ENCODE results near the gene CCBE1.

Gene CCBE1

GRCh38 chr18:59455728-59456276 is 241.4 kb downstream of the CCBE1 start:
- Histone ChIP-seq H3K36me3 (ENCODE audit: insufficient read depth, insufficient read length, low read length) (no peaks in the 10 kb centered on the region), H3K27me3 (ENCODE audit: insufficient read depth, insufficient read length) (no peaks in the 10 kb centered on the region), H3K4me3 (ENCODE audit: insufficient read length, low read depth) (no peak overlapping the region), H3K4me1 (ENCODE audit: insufficient read depth, insufficient read length) (no peaks in the 10 kb centered on the region), H3K9ac (ENCODE audit: insufficient read length, low read depth) (no peak overlapping the region), H3K9me3 (ENCODE audit: insufficient read depth, low read length) (no peaks in the 10 kb centered on the region)
- DNase-seq (ENCODE audit: low read depth, low spot score): no peak
- TF ChIP-seq YY1 (IDR thresholded peaks at IDR 0.05; ENCODE audit: insufficient read depth, insufficient read length) (no peak), ZNF274 (IDR thresholded peaks at IDR 0.05; ENCODE audit: low read depth, low read length) (no peak), SUZ12 (IDR thresholded peaks at IDR 0.05; ENCODE audit: extremely low read depth, insufficient read depth, insufficient read length) (no peak)

DNA sequence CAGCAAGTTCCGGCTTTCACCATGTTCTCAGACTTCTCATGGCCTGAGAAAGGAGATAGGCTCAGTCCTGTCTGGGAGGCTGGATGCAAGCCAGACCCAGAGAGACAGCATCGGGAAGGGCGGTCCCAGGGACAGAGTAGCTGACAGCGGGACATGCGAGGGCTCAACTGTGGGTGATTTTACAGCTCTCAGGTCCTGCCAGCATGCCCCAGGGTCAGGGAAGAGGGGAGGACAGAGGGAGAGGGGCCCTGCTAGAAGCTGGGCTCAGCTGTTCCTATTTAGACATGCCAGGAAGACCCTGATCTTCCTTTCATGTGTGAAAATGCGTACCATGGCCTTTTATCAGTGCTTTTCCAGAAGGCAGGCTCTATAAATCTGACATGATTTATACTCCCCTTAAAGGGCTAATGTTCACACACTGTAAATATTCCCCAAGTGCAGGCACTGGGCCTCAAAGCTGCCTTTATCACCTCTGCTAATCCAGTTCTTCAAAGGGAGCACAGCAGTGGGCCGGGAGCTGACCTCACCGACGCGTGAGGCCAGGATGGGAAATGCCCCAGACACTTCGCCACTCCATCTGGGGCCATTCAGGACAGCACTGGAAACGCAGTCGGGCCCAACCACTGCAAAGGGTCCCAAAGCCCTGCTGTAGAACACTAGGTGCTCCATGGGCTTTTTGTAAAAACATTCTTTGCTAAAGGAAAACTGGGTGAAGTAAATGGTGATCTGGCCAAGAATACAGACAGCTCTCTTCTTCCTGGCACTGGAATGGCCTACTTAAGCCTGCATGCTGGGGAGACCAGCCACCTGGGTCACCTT is 242.1 kb downstream of the CCBE1 start:
- Histone ChIP-seq H3K36me3 (ENCODE audit: insufficient read depth, insufficient read length, low read length) (no peaks in the 10 kb centered on the region), H3K27me3 (ENCODE audit: insufficient read depth, insufficient read length) (no peaks in the 10 kb centered on the region), H3K9ac (ENCODE audit: insufficient read length, low read depth) (no peak overlapping the region), H3K9me3 (ENCODE audit: insufficient read depth, low read length) (no peaks in the 10 kb centered on the region), H3K4me1 (ENCODE audit: insufficient read depth, insufficient read length) (no peaks in the 10 kb centered on the region), H3K4me3 (ENCODE audit: insufficient read length, low read depth) (no peak overlapping the region)
- no peak for DNase-seq (ENCODE audit: low read depth, low spot score)
- TF ChIP-seq ZNF274 (IDR thresholded peaks at IDR 0.05; ENCODE audit: low read depth, low read length) (no peak), SUZ12 (IDR thresholded peaks at IDR 0.05; ENCODE audit: extremely low read depth, insufficient read depth, insufficient read length) (no peak), YY1 (IDR thresholded peaks at IDR 0.05; ENCODE audit: insufficient read depth, insufficient read length) (no peak)

- H3K4me1 ChIP-seq (ENCODE audit: insufficient read depth, insufficient read length): peaks cover 2% of the 10 kb centered on the region
- no peaks in the 10 kb centered on the region for H3K36me3 ChIP-seq (ENCODE audit: insufficient read depth, insufficient read length, low read length)
- H3K27me3 ChIP-seq (ENCODE audit: insufficient read depth, insufficient read length): no peaks in the 10 kb centered on the region
- no peak overlapping the region for H3K4me3 ChIP-seq (ENCODE audit: insufficient read length, low read depth)
- H3K9ac ChIP-seq (ENCODE audit: insufficient read length, low read depth): no peak overlapping the region
- no peak for TF ChIP-seq SUZ12 (IDR thresholded peaks at IDR 0.05; ENCODE audit: extremely low read depth, insufficient read depth, insufficient read length)
- TF ChIP-seq ZNF274 (IDR thresholded peaks at IDR 0.05; ENCODE audit: low read depth, low read length): no peak
- no peak for TF ChIP-seq YY1 (IDR thresholded peaks at IDR 0.05; ENCODE audit: insufficient read depth, insufficient read length)
- no peak for DNase-seq (ENCODE audit: low read depth, low spot score)
- no peaks in the 10 kb centered on the region for H3K9me3 ChIP-seq (ENCODE audit: insufficient read depth, low read length)
These were observed 243.7 kb downstream of the CCBE1 start for GRCh38 chr18:59453468-59453961.

DNA sequence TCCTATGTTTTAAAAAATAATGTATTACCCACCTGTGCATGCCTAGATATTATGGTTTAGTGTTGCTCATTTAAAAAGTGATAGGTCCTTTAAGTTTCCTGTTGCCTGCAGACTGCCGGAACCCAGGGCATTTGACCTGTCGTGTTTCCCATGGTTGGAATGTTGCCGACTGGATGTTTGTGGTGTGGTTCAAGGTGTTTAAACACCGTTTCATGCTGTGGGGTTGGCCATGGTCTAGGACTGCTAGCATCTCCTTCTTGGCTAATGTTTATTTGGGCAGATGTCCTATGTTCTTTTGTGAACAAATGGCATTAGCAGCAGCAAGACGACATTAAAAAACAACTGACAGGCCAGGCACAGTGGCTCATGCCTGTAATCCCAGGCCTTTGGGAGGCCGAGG is 245.3 kb downstream of the CCBE1 start:
- no peaks in the 10 kb centered on the region for H3K27me3 ChIP-seq (ENCODE audit: insufficient read depth, insufficient read length)

GRCh38 chr18:59451073-59451472 is 246.2 kb downstream of the CCBE1 start:
- no peaks in the 10 kb centered on the region for H3K36me3 ChIP-seq (ENCODE audit: insufficient read depth, insufficient read length, low read length)
- no peak overlapping the region for H3K4me3 ChIP-seq (ENCODE audit: insufficient read length, low read depth)
- no peaks in the 10 kb centered on the region for H3K9me3 ChIP-seq (ENCODE audit: insufficient read depth, low read length)
- H3K4me1 ChIP-seq (ENCODE audit: insufficient read depth, insufficient read length): peaks cover 2% of the 10 kb centered on the region
- no peaks in the 10 kb centered on the region for H3K27me3 ChIP-seq (ENCODE audit: insufficient read depth, insufficient read length)
- TF ChIP-seq SUZ12 (IDR thresholded peaks at IDR 0.05; ENCODE audit: extremely low read depth, insufficient read depth, insufficient read length) (no peak), YY1 (IDR thresholded peaks at IDR 0.05; ENCODE audit: insufficient read depth, insufficient read length) (no peak), ZNF274 (IDR thresholded peaks at IDR 0.05; ENCODE audit: low read depth, low read length) (no peak)
- DNase-seq (ENCODE audit: low read depth, low spot score): no peak
- no peak overlapping the region for H3K9ac ChIP-seq (ENCODE audit: insufficient read length, low read depth)

More for the DNA sequence above, 245.3 kb downstream of the CCBE1 start:
- no peak overlapping the region for H3K9ac ChIP-seq (ENCODE audit: insufficient read length, low read depth)
- no peak for TF ChIP-seq ZNF274 (IDR thresholded peaks at IDR 0.05; ENCODE audit: low read depth, low read length)
- no peak for TF ChIP-seq SUZ12 (IDR thresholded peaks at IDR 0.05; ENCODE audit: extremely low read depth, insufficient read depth, insufficient read length)
- no peak for TF ChIP-seq YY1 (IDR thresholded peaks at IDR 0.05; ENCODE audit: insufficient read depth, insufficient read length)
- H3K4me3 ChIP-seq (ENCODE audit: insufficient read length, low read depth): no peak overlapping the region
- no peaks in the 10 kb centered on the region for H3K36me3 ChIP-seq (ENCODE audit: insufficient read depth, insufficient read length, low read length)
- H3K4me1 ChIP-seq (ENCODE audit: insufficient read depth, insufficient read length): peaks cover 2% of the 10 kb centered on the region
- DNase-seq (ENCODE audit: low read depth, low spot score): no peak
- H3K9me3 ChIP-seq (ENCODE audit: insufficient read depth, low read length): no peaks in the 10 kb centered on the region

GRCh38 chr18:59448546-59448945 is 248.7 kb downstream of the CCBE1 start:
- Histone ChIP-seq H3K27me3 (ENCODE audit: insufficient read depth, insufficient read length) (no peaks in the 10 kb centered on the region), H3K4me1 (ENCODE audit: insufficient read depth, insufficient read length) (peaks cover 2% of the 10 kb centered on the region), H3K4me3 (ENCODE audit: insufficient read length, low read depth) (no peak overlapping the region), H3K9ac (ENCODE audit: insufficient read length, low read depth) (no peak overlapping the region), H3K36me3 (ENCODE audit: insufficient read depth, insufficient read length, low read length) (no peaks in the 10 kb centered on the region), H3K9me3 (ENCODE audit: insufficient read depth, low read length) (no peaks in the 10 kb centered on the region)
- no peak for DNase-seq (ENCODE audit: low read depth, low spot score)
- no peak for TF ChIP-seq YY1 (IDR thresholded peaks at IDR 0.05; ENCODE audit: insufficient read depth, insufficient read length)
- no peak for TF ChIP-seq ZNF274 (IDR thresholded peaks at IDR 0.05; ENCODE audit: low read depth, low read length)
- no peak for TF ChIP-seq SUZ12 (IDR thresholded peaks at IDR 0.05; ENCODE audit: extremely low read depth, insufficient read depth, insufficient read length)

GRCh38 chr18:59446012-59446411 is 251.2 kb downstream of the CCBE1 start:
- Histone ChIP-seq H3K4me1 (ENCODE audit: insufficient read depth, insufficient read length) (peaks cover 2% of the 10 kb centered on the region), H3K27me3 (ENCODE audit: insufficient read depth, insufficient read length) (no peaks in the 10 kb centered on the region), H3K36me3 (ENCODE audit: insufficient read depth, insufficient read length, low read length) (no peaks in the 10 kb centered on the region), H3K9ac (ENCODE audit: insufficient read length, low read depth) (no peak overlapping the region), H3K9me3 (ENCODE audit: insufficient read depth, low read length) (no peaks in the 10 kb centered on the region), H3K4me3 (ENCODE audit: insufficient read length, low read depth) (no peak overlapping the region)
- no peak for DNase-seq (ENCODE audit: low read depth, low spot score)
- no peak for TF ChIP-seq ZNF274 (IDR thresholded peaks at IDR 0.05; ENCODE audit: low read depth, low read length)
- no peak for TF ChIP-seq YY1 (IDR thresholded peaks at IDR 0.05; ENCODE audit: insufficient read depth, insufficient read length)
- TF ChIP-seq SUZ12 (IDR thresholded peaks at IDR 0.05; ENCODE audit: extremely low read depth, insufficient read depth, insufficient read length): no peak

Data from NT2/D1 (cell line).